ENCODE results near the gene ZNF740.
A peak's percentile ranks its signal among the peaks of the same experiment; 100 is the strongest.
"Not testable (repeated sequence)": the region's sequence is repeated elsewhere in the genome, so short reads cannot be mapped to it uniquely, and the experiment has no call there.

Gene ZNF740

GRCh38 chr12:53173085-53173715 lies 7.3 kb upstream of the ZNF740 start:
- no peak for DNase-seq

GRCh38 chr12:53174881-53175491 lies 5.5 kb upstream of the ZNF740 start:
- peak; percentile 93 for DNase-seq

GRCh38 chr12:53176750-53177149 lies 3.8 kb upstream of the ZNF740 start:
- no peak for DNase-seq

DNA sequence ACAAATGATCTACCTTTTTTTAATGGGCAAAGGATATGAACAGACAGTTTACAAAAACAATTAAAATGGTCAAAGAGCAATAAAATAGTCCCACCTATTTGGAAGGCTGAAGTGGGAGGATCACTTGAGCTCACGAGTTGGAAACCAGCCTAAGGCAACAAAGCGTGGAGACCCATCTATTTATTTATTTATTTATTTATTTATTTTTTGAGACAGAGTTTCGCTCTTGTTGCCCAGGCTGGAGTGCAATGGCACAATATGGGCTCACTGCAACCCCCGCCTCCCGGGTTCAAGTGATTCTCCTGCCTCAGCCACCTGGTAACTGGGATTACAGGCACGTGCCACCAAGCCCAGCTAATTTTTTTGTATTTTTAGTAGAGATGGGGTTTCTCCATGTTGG lies 3.1 kb upstream of the ZNF740 start:
- DNase-seq: not testable (repeated sequence)

GRCh38 chr12:53178803-53179202 lies 1.7 kb upstream of the ZNF740 start:
- DNase-seq: not testable (repeated sequence)

- peak; percentile 73 for DNase-seq
Observed at GRCh38 chr12:53179687-53180219, 769 bp upstream of the ZNF740 start.

GRCh38 chr12:53180931-53181645 lies 566 bp downstream of the ZNF740 start:
- peak; percentile 91 for DNase-seq

DNA sequence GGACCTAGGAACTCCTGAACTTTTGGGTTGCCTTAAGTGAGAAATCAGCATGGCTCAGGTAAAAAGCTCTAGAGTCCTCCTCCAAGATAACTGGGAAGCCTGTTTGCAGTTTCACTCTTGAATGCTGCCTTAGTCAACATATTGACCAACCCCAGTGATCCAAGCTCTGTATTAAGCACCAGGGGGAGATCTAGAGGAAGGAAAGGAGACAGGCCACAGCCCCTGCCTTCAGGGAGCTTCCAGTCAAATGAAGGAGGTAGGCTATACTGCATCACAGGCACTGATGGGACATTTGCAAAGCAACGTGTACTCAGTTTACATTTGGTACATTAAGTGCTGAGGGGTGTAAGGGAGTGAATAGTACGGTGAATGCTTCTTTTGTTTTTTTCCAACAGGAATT lies 1.4 kb downstream of the ZNF740 start:
- DNase-seq: no peak

- DNase-seq: no peak
Observed at GRCh38 chr12:53182903-53183302, 2.4 kb downstream of the ZNF740 start.

- no peak for DNase-seq
Observed at GRCh38 chr12:53184828-53185227, 4.3 kb downstream of the ZNF740 start.

GRCh38 chr12:53185582-53186153 lies 5.1 kb downstream of the ZNF740 start:
- DNase-seq: no peak

DNA sequence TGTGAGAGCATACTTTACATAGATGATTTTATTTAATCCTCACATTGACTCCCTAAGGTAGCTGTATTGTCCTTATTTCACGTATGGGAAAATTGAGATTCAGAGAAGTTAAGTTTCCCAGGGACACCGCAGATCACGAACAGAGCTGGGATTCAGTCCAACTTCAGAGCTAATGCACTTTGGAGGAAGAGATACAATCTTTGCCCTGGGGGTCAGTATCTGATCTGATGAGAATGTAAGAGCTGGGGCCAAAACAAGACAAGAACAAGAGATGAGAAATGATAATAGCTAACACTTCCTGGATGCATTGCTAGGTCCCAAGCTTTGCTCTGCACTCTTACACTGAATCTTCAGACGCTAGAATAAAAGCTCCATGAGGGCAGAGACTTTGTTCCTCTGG lies 6.2 kb downstream of the ZNF740 start:
- DNase-seq: no peak

DNA sequence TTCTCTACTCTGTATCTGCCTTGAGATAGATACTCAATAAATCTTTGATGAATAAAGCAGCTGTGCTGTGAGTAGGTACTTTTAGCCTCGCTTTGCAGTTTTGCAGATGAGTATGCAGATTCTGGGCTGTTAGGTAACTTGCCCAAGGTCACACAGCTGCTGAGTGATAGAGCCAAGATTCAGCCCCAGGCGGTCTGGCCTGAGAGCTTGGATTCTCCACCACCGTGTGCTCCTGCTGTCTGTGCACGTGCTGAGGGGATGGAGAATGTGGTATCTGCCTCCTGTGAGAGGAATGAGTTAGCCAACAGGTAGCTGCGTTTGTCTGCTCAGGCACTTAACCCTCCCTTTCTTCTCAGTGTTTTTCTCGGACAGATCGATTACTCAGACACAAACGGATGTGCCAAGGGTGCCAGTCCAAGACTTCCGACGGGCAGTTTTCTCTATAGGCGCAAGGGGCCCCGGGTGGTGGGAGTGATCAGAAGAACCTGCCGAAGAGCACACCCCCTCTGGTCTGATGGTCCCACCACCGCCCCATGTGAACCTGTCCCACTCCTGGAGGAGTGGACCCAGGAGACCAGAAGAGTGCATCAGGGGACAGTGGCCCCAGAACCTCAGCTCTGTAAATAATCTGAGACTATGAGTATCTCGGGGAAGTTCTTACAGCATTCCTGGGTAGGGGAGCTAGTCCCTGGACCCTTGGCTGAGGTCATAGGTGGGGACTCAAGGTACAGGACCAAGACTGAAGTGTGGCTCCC lies 6.8 kb downstream of the ZNF740 start:
- no peak for DNase-seq

DNA sequence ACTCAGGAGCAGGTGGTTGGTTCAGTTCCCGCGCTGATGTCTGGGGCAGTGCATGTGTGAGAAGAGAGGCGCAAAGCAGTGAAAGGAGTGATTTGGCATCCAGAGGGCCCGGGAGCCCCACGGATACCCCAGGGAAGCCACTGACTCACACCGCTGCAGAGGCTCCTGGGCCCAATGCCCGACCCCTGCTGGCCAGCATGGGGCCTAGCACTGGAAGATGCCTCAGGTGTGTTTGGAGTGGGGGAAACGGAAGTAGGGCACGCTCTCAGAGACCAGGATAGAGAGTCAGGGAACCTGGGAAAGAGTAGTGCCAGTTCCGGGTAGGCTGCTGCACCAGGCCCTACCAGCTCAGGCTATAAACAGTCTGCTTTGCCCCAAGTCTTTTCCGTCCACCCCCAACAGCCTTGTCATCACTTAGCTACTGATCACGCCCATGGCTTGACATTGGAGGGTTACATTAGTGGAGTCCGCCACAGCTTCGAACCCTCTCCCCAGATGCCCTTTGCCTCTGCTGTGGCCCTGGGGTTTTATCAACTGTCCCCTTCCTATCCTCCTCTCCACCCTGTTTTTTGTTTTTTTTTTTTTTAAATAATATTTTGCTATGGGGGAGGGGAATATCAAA lies 9.7 kb downstream of the ZNF740 start:
- DNase-seq: peak; percentile 78

DNA sequence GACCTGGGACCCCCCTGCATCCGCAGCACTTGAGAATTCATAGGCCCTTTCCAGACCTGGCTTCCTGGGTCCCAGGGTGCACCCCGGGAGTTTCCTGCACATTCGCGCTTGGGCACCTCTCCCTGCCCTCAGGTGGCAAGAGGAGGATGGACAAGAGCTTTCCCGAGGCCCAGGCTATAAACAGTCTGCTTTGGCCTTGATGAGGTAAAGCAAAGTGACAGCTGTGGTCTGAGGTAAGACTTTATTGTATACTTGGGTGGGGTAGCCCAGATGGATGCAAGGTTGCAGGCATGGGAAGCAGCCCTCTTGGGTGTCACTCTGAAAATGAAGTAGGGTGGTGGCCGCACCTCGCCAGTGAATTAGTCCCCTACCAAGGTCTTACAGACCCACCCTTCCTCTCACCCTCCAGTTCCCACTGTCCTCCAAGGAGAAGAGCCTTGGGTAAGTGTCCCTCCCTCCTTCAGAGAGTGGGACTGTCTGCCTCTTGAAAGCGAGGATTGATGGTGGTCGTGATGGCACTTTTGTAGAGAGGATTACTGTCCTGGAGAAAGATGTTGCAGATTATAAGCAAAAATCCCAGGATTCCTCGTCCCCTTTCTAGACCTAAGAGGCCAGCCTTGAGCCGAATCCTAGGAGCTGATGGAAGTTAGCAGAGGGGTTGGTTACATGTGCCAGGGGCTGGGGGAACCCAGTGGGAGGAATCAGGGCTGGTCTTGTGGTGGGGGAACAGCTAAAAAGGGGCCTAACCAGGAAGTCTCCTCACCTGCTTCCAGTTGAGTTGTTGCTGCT lies 10.8 kb downstream of the ZNF740 start:
- no peak for DNase-seq

DNA sequence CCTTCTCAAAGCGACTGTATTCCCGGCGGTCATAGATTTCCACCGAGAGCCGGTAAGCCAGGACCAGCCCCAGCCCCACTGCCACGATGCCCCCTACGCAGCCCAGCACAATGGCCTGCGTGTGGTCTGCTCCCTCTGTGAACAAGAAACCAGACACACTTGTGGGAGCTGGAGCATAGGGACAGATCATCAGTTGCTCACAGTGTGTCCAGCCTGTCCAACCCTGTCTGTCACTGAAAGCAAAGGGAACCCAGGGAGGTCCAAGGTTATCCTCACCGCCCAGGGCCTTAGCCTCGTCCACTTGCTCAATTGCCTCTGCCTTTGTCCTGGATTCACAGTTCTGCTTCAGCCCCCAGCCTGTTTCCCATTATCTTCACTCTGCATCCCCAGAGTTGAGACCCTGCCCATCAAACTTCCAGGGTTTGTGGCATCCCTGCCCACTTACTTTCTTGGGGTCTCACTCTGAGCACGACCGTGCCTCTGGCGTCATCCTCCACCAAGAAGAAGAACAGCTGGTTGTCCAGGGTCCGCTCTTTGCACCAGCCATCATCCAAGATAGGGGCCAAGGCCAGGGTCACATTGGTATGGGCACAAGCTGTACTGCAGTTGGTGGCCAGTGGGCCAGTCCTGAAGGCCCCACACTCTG lies 11.5 kb downstream of the ZNF740 start:
- DNase-seq: no peak

GRCh38 chr12:53192531-53193021 lies 12.1 kb downstream of the ZNF740 start:
- no peak for DNase-seq

GRCh38 chr12:53193040-53193439 lies 12.5 kb downstream of the ZNF740 start:
- DNase-seq: no peak

- DNase-seq: no peak
Observed at GRCh38 chr12:53193985-53194716, 13.6 kb downstream of the ZNF740 start.

GRCh38 chr12:53194973-53195372 lies 14.5 kb downstream of the ZNF740 start:
- DNase-seq: no peak
